Middle frontal gyrus (tissue), 1 donor: ENCODE measurements around the gene IRF8.
"Not testable (repeated sequence)": the region's sequence is repeated elsewhere in the genome, so short reads cannot be mapped to it uniquely, and the experiment has no call there.

Source experiments
- DNase-seq: peaks from one replicate; pipeline ENCODE4 v3.0.0-alpha.2; 2015; ENCODE audit warnings: low spot score; ENCODE audit errors: extremely low spot score

The IRF8 gene

DNA sequence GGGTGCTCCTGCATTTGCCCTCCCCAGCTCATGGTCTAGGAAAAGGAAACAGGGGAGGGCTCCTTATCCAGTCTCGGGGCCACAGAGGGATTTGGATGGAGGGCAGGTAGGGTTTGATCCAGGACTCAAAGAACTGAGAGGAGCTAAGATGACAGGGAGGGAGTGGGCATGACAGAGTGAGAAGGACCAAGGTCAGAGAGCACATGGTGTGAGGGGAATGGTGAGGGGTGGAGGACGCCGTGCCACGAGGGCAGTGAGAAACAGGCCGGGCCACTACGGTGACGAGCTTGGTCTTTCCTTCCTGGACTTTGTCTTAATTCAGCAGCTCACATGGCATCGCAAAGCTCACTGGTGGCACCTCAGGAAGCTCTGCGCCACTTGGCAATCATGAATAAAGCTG is 35.2 kb downstream of the IRF8 start:
- no peak for DNase-seq

DNA sequence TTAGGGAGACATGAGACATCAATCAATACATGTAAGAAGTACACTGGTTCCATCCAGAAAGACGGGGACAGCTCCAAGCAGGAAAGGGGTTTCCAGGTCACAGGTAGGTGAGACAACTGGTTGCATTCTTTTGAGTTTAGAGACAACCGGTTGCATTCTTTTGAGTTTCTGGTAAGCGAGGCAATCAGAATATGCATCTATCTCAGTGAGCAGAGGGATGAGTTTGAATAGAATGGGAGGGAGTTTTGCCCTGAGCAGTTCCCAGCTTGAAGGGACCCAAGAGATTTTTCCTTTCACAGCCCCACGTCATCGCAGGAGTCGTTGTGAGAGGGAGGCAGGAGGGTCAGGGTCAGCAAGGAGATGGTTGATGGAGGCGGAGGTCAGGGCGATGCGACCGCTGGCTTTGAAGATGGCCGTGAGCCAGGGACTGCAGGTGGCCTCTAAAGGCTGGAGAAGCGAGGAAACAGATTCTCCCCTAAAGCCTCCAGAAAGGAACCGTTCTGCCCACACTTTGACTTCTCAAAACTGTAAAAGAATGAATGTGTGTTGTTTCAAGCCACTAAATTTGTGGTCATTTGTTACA is 36.5 kb downstream of the IRF8 start:
- no peak for DNase-seq

DNA sequence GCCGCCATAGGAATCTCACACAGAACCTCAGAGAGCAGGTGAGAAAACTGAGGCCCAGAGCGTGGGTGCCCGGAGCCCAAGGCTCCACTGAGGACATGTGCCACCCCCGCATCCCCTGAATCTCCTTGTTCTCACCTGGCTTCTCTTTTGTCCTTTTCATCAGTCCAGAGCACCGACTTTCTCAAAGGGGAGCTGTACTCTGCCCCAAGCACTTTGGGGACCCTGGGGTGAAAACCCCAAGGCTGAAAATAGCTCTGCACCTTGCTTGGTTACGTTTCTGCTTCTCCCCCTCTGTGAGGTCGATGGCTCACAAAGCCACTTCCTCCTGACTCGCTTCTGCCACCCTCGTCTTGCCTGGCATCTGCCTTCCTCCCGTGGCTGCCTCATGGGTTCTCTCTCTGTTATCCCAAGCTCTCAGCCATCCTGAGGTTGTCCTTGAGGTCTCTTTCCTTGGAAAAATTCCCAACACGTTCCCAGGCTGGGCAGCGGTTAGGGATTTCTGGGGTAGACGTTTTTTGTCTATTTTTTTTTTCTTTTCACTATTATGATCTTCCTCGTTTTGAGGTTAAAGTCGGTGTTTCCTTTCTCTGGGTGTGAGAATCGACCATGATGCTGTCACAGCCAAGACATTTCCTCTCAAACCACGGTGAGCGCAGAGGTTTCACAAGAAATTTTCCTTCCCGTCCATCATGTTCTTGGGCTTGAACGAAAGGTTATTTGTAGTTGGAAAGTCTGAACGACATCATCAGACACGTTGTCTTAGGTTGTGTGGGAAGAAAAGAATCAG is 37.2 kb downstream of the IRF8 start:
- DNase-seq: no peak

DNA sequence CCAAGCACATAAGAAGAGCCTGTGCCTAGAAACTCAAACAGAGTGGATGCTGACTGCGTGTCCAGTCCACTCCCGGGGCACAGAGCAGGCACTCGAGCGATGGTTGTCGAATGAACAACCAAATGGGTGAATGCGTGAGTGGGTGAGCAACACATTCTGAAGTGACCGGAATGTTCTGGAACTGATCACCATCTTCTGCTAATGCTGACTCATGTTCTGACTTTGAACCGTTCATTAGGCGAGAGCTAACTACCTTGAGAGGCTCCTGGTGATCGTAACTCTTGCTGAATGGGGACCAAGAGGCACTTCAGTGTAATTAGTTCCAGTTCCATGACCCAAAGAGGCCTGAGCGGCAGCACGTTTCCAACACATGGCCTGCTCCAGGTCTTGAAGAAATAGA is 37.9 kb downstream of the IRF8 start:
- no peak for DNase-seq

DNA sequence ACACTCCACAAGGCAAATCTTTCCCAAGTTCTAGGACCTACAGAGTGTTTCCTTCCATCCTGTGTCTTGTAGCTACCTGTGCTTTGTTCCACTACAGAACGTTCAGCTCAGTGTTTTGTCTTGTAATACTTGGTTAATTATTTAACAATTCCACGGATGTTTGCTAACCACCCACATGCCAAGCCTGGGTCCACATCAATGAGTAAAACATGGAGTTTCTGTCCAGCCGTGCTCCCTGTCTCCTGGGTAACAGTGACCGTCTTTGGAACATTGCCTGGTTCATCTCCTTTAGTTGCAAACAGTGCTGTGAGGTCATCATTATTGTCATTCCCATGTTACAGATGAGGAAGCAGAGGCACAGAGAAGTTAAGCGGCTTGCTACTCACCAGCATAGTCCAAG is 41.3 kb downstream of the IRF8 start:
- no peak for DNase-seq

DNA sequence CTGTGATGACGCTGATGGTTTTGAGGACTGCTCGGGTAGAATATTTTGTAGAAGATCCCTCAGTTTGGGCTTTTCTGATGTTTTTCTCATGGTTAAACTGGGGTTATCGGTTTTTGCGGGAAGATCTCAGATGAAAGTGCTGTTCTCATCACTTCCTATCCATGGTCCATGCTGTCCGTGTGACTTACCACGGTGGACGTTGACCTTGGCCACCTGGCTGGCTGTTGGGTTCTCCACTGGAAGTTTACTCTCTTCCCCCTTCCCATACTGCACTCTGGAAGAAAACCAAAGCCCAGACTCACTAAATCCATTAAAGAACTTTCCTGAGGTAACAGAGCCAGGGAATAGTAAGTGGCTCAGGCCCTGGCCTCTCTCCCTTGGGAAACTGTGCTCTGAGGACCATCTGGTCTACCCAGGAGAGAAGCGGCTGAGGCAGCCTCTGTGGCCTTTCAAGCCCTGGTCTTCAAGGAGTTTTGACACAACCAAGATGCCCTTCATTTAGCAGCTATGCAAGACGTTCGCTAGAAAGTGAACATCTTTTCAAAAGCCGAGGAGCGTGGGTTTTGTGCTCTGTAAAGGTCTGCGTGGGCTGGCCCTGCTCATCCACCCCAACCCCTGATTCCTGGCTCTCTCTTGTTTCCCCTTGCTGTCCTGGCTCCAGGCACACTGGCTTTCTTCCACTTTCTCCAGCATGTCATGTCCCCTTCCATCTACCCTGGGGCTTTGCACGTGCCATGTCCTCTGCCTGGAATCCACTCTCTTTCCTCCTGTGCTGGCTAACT is 43.1 kb downstream of the IRF8 start:
- DNase-seq: no peak

DNA sequence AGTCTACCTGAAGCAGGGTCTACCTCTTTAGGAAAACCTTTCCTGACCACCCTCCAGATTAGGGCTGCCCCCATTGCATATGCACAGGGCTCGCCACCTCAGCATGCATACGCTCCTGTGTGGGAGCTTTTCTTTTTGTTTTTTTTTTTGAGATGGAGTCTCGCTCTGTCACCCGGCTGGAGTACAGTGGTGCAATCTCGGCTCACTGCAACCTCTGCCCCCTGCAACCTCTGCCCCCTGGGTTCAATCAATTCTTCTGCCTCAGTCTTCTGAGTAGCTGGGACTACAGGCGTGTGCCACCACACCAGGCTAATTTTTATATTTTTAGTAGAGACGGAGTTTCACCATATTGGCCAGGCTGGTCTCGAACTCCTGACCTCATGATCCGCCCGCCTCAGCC is 43.7 kb downstream of the IRF8 start:
- DNase-seq: not testable (repeated sequence)

DNA sequence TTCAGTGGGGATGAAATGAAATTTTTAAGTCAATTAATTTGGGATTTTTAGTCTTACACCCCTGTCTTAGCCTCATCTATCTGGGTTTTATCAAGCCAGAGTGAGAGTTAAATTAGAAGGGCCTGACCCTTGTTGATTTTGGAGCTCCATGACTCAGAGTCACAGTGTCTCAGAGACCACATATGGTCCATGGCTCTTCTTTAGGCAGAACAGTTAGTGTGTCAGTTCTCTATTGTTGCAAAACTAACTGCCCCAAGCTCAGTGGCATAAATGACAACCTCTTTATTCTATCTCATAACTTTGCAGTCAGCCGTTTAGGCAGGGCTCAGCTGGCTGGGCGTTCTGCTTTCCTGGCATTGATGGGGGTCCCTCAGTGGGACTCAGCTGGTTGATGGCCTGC is 44.7 kb downstream of the IRF8 start:
- DNase-seq: no peak

DNA sequence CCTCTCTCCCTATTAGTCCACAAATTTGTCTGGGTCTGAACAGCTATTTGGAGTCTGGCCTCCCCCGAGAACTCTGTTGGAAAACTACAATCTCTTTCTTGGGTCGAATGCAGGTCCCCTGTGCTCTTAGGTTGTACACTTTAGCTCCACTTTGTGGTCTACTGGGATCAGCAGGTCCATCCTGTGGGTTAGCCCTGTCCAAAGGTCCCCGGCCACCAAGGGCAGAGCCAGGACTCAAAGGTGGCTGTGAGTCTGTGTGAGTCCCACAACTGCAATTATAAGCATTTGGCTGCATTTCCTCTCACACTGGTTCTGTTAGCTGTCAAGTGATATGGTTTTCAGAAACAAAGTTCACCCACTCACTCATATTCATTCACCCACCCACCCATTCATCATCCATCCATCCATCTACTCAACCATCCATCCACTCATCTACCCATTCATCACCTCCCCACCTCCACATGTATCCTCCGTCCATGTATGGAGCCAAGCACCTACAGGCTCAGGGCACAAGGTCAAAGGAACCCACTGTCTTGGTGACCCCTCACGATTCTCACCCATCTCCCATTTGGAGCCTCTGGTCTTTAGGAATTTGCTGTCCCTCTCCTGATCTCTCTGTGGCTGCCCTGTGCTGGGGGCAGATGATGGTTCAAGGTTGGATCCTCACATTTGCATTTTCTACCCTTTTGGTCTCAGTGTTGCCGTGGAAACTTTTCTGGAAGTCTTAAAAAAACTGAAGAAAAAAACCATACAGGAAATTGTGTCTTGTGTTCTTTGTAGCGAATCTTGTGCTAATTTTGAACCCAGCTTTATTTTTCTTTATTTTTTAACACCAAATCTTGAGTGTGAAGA is 45.8 kb downstream of the IRF8 start:
- no peak for DNase-seq

DNA sequence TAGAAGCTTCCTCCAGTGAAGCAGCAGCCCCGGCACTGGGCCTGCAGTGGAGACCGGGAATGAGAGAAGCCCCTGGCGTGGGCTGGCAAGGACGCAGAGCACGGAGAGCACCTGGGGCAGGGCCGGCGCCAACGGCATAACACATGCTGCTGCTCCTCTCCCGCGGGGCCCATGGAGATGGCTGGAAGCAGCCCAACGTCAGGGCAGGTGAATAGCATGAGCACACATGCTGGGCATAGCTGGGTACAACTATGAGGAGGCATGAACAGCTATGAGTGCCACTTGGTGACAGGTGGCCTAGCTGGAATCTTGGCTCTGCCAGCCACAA is 46.4 kb downstream of the IRF8 start:
- no peak for DNase-seq

DNA sequence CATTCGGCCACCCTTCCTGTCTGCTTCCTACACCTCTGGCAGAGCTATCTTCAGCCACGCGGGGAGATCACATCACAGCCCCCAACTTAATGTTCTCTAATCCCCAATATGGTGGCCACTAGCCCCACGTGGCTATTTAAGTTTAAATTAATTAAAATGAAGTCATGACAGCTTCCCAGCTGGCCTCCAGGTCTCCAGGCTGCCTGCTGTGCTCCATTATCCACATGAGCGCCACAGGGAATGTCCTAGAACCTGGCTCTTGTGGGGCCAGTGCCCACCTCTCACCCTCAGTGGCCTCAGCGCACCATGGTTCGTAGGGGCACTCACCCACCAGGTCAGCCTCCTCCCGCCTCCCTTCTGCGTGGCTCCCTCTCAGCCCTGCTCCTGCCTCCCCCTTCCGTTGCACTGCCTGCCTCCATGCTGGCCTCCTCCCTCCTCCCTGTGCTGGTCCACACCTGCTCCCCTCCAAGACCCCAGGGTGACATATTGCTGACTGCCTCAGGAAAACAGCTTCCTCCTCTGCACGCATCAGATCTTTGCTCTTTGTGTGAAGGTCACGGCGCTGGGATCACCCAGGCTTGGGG is 47.7 kb downstream of the IRF8 start:
- no peak for DNase-seq

DNA sequence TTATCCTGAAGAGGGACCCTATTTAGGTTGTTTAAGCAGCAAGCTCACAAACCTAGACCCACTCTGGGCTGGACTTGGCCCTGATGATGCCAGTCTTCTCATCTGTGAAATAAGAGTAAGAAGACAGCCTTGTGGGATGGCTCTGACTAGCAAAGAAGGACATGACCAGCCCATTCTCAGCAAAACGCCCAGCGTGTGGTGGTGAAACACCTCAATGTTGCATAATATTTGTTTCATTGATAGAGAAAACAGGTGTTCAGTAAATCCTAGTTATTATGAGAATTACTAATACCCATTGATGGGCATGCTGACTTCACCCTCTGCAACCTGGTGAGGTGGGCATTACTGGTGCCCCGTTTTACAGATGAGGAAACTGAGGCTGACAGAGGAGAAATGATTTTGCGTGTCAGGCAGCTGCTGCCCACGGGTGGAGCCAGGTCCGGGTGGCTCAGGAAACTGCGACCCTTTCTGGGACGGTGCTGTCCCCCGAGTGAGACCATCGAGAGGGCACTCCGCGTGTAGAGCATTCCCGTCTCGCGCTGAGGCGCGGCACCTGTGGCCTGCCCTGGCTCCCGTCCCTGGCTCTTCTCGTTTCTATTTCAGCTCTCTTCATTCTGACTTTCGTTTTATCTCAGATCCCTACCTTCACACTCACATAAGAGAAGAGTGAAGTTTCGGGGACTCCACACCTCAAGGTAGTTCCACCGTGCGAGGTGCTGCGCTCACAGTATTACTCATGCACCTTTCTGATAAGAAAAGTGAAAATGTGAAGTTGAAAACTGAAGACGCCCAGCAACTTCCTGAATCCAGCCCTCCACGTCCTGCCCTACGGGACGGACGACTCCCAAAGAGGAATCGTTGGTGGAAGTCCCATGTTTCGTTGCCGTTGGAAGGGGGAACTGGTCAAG is 48.5 kb downstream of the IRF8 start:
- DNase-seq: no peak

DNA sequence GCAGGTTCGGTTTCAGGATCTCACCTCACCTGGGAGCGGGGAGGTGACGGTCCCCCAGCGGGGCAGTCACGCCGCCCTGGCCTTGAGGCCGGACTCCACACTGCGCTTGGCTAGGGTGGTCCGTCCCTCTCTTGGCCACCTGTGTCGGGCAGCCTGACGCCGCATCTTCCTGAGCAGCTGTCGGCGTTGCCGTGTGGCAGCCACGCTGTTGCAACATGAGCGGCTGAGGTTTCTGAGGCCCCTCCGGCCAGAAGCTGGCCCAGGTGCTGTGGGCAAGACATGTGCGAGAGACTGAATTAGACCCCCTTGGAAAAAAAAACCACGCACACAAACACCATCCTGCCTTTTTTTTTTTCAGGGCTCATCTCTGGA is 49.2 kb downstream of the IRF8 start:
- DNase-seq: no peak

DNA sequence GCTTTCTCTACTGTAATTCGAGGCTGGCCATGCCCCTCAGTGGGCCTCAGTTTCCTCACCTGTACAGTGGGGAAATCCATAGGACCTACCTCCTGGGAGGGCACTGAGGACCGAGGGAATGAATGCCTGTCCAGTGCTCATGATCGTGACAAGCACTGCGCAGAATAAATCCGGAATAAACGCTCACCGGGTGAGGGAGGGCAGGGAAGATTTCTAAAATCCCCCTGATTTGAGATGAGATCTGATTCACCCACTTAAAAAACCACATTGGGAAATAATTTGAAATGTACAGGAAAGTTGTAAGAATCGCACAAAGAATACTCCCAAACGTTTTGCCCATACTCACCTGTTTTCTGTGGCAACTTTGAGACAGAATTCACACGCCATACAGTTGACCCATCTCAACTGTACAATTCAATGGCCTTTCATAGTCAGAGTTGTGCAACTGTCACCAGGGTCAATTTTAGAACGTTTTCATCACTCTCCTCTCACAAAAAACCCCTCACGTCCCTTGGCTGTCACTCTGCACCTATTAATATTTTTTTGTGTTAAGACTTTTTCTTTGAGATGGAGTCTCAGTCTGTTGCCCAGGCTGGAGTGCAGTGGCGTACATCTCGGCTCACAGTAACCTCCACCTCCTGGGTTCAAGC is 49.8 kb downstream of the IRF8 start:
- no peak for DNase-seq

DNA sequence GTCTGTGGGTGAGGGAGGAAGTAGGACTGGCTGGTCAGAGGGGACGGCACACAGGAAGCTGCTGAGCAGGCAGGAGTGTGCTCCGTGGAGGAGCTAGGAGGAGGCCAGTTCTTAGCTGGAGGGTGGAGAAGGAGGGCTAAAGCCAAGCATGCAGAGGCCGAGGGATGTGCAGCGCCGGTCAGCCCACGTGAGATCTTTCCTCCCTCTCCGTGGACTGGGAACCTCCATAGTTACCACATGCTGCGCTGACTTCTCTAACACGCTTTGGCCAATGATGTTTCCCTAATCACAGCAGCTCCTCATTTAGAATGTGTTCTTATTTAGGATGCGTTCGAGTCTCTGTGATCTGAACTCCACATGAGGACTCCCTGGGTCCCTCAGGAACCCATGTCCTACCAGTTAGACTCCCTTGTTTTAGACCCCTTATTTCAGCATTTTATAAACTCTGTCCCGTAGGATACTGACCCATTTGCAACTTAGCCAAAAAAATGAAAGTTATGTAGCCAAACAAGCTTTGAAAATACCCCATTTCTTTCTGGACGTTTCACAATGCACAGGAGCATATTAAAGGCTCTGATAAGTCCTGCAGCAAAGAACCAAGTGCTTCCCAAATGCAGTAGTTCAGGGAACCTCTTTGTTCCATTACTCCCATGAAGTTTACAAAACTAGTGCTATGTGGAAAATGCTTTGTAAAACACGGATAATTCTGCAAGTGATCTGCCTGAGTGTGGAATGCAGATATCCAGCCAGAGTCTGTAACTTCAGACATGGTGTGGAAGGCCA is 51.4 kb downstream of the IRF8 start:
- no peak for DNase-seq

DNA sequence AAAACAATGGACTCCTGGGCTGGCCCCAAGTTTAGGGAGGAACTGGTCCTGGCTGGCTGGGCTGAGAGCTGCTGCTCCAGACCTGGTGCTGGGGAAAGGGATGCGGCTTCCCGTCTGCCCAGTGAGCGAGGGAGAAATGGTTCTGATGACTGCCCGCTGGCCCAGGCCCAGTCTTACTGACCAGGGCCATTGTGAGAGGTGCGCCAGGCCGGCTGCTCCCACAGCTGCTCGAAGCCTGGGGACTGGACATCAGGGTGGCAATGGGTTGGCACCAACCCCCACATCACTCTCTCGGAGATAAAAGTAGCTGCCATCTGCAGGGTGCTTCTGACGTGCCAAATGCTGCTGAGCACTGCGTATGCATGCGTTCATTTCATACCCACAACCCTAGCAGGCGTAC is 53.2 kb downstream of the IRF8 start:
- no peak for DNase-seq

DNA sequence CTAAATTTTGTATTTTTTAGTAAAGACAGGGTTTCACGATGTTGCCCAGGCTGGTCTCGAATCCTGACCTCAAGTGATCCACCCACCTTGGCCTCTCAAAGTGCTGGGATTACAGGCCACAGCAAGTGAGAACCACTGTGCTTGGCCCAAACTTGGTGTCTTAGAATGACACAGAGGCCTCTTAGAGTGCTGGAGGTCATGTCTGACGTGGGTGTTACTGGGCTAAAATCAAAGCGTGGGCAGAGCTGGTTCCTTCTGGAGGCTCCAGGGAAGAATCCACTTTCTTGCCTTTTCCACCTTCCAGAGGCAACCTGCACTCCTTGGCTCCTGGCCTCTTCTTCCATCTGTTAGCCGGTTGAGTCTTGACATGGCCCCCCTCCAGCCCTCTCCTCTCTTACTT is 53.8 kb downstream of the IRF8 start:
- DNase-seq: no peak

DNA sequence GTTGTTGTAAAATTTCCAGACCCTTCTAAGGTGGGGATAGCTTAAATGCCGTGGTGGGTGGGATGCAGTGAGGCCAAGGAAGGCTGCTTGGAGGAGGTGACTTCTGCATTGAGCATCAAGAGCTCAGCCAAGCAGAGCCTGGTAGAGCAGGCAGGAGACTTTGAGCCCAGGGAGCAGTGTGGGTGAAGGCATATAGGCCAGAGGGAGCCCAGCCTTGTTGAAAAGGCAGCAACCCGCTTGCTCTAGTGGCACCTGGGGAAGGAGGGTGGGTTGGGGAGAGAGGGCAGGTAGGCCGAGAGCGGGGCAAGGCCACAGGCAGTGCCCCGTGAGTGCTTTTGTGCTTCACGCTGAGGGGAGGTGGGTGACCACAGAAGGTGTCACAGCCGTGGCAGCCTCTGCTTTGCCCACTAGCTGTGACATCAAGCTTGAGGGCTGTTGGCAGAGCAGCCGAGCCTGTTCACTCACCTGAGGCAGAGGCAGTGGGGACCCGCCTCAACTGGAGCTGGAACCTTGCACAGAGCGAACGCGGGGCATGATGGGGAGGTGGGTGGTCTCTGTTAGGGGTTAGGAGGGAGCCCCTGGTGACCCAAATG is 56.1 kb downstream of the IRF8 start:
- no peak for DNase-seq

DNA sequence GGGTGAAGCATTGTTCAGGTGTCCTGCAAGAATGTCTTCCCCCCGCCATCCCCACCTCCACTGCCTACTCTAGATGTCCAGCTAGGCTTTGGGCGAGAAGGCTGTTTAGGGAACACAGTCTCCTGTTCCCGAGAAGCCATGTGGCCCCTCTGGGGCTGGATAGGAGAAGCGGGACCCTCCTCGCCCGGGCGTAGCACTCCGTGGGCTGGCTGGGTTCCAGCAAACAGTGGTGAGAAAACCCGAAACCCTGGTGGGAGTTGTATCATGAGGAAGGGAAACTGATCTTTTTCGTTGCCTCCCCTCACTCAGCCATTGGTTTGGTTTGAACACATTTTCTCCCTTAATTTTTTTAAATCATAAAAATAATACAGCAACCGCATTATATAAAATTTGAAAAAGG is 56.6 kb downstream of the IRF8 start:
- DNase-seq: no peak
